HG02642 (cell line): ENCODE data around the gene DNAJA4.

Source experiments
- ATAC-seq: cut with Tn5 transposase; IDR thresholded peaks from one replicate; pipeline ENCODE4 v1.9.1; 2021; ENCODE audit warnings: mild to moderate bottlenecking; ENCODE audit not compliant: unreplicated experiment, poor library complexity

The DNAJA4 gene

GRCh38 chr15:78312536-78312935 lies 48.2 kb downstream of the DNAJA4 start:
- no peak for ATAC-seq

- no peak for ATAC-seq
Observed at GRCh38 chr15:78312957-78313356, 48.6 kb downstream of the DNAJA4 start.

- no peak for ATAC-seq
Observed at GRCh38 chr15:78313383-78313782, 49.0 kb downstream of the DNAJA4 start.

GRCh38 chr15:78314181-78314581 lies 49.8 kb downstream of the DNAJA4 start:
- ATAC-seq: no peak

GRCh38 chr15:78315686-78316282 lies 51.4 kb downstream of the DNAJA4 start:
- no peak for ATAC-seq

- ATAC-seq: no peak
Observed at GRCh38 chr15:78316283-78317083, 52.1 kb downstream of the DNAJA4 start.

GRCh38 chr15:78317145-78317836 lies 52.9 kb downstream of the DNAJA4 start:
- ATAC-seq: no peak

- no peak for ATAC-seq
Observed at GRCh38 chr15:78319588-78319987, 55.2 kb downstream of the DNAJA4 start.

- ATAC-seq: no peak
Observed at GRCh38 chr15:78320183-78320582, 55.8 kb downstream of the DNAJA4 start.

GRCh38 chr15:78321041-78321570 lies 56.7 kb downstream of the DNAJA4 start:
- ATAC-seq: no peak

- no peak for ATAC-seq
Observed at GRCh38 chr15:78321786-78322185, 57.4 kb downstream of the DNAJA4 start.

GRCh38 chr15:78322243-78322642 lies 57.9 kb downstream of the DNAJA4 start:
- no peak for ATAC-seq

- no peak for ATAC-seq
Observed at GRCh38 chr15:78322724-78323521, 58.6 kb downstream of the DNAJA4 start.

GRCh38 chr15:78323693-78324092 lies 59.3 kb downstream of the DNAJA4 start:
- no peak for ATAC-seq

- ATAC-seq: no peak
Observed at GRCh38 chr15:78324144-78324543, 59.8 kb downstream of the DNAJA4 start.

- ATAC-seq: no peak
Observed at GRCh38 chr15:78325092-78325843, 60.9 kb downstream of the DNAJA4 start.

- no peak for ATAC-seq
Observed at GRCh38 chr15:78327466-78327865, 63.1 kb downstream of the DNAJA4 start.

GRCh38 chr15:78329625-78330024 lies 65.3 kb downstream of the DNAJA4 start:
- no peak for ATAC-seq
